GM19035 (cell line): ENCODE measurements around the gene ARTN.

ENCODE experiments used
- ATAC-seq: cut with Tn5 transposase; IDR thresholded peaks from one replicate; pipeline ENCODE4 v1.9.1; 2021; ENCODE audit not compliant: unreplicated experiment

The ARTN gene

DNA sequence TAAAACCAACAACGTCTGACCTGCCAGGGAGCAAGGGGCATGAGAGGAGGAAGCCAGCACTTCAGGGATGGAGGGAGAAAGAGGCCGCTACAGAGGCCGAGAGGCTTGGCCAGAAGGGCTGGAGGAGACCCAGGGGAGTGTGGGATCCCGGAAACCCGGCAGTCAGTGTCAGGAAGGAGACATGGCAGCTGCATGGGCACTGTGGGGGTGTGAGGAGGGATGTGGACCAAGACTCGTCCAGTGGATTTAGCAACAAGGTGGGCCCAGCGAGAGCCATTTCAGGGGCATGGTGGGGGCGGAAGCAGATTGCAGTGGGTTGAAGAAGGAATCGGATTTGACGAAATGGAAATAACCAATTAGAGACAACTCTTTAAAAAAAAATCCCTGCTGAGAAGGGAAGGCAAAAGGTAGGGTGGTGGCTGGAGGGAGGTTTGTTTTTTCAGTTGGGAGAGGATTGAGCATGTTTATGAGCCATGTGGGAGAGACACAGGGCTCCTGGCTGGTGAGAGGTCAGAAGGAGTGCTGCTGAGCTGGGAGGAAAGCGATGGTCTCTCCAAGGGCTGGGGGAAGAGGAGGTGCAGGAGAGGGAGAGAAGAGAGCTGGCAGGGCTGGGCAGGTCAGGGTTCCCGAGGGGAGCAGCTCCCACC, 49.8 kb downstream of the ARTN start:
- no peak for ATAC-seq

- ATAC-seq: no peak
Observed at GRCh38 chr1:43984855-43985254, 51.3 kb downstream of the ARTN start.

GRCh38 chr1:43985984-43986595, 52.5 kb downstream of the ARTN start:
- no peak for ATAC-seq

- ATAC-seq: no peak
Observed at GRCh38 chr1:43986712-43987111, 53.1 kb downstream of the ARTN start.
